DMS79 (cell line): ENCODE data around the gene RTEL1.

ENCODE experiments used
- DNase-seq: peaks from one replicate; lab custom pipeline; 2025; lab: John Stamatoyannopoulos, UW

RTEL1 gene

DNA sequence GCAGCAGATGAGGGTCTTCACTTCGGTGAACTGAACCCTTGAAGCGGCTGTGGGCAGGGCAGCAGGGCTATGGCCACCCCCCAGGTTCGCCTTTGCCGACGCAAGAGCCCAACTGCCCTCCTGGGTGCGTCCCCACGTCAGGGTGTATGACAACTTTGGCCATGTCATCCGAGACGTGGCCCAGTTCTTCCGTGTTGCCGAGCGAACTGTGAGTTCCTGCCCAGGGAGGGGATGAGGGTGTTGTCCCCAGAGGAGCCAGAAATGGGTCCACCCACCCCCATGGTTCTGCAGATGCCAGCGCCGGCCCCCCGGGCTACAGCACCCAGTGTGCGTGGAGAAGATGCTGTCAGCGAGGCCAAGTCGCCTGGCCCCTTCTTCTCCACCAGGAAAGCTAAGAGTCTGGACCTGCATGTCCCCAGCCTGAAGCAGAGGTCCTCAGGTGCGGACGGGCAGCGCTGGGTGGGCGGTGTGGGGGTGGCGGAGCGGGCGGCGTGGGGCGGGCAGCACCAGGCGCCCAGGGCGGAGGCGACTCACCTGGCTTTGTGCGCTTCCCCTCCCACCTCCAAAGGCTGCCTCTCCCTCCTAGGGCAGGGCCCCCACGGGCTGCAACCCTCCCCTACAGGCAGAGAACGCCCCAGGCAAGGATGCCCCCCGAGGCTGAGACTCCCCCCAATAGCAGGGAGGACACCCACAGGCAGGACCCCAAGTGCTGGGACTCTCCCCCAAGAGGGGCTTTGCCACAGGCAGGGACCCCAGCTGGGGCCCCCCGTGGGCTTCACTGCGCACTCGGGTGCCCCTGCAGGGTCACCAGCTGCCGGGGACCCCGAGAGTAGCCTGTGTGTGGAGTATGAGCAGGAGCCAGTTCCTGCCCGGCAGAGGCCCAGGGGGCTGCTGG is 32.1 kb downstream of the RTEL1 start:
- no peak for DNase-seq

GRCh38 chr20:63690898-63691710 is 33.0 kb downstream of the RTEL1 start:
- DNase-seq, result no peak

- no peak for DNase-seq
Observed at GRCh38 chr20:63691711-63692435, 33.8 kb downstream of the RTEL1 start.

GRCh38 chr20:63692436-63693082 is 34.4 kb downstream of the RTEL1 start:
- DNase-seq, result no peak

DNA sequence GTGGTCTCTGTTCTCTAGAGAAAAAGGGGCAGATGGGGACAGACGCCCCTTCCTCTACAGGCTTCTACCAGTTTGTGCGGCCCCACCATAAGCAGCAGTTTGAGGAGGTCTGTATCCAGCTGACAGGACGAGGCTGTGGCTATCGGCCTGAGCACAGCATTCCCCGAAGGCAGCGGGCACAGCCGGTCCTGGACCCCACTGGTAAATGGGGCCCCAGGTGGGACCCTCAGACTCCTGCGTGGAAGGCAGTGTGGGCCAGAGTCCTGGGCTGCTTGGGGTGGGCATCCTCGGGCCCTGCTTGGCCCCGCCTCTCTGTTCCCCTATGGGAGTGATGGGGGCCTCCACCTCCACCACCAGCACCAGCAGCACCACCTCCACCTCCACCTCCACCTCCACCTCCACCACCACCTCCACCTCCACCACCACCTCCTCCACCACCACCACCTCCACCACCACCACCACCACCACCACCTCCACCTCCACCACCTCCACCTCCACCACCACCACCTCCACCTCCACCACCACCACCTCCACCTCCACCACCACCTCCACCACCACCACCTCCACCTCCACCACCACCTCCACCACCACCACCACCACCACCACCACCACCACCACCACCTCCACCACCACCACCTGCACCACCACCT is 35.1 kb downstream of the RTEL1 start:
- no peak for DNase-seq

GRCh38 chr20:63693733-63694583 is 35.8 kb downstream of the RTEL1 start:
- DNase-seq, result no peak

- DNase-seq, result no peak
Observed at GRCh38 chr20:63694584-63695423, 36.7 kb downstream of the RTEL1 start.

- DNase-seq, result no peak
Observed at GRCh38 chr20:63695424-63696305, 37.6 kb downstream of the RTEL1 start.

GRCh38 chr20:63696306-63696627 is 38.2 kb downstream of the RTEL1 start:
- DNase-seq, result no peak

GRCh38 chr20:63696628-63697356 is 38.7 kb downstream of the RTEL1 start, which contains the start of gene TNFRSF6B:
Gene TNFRSF6B (plus strand): TSS chr20:63696652. CDS start chr20:63696768, 116 bp downstream.
- no peak for DNase-seq

DNA sequence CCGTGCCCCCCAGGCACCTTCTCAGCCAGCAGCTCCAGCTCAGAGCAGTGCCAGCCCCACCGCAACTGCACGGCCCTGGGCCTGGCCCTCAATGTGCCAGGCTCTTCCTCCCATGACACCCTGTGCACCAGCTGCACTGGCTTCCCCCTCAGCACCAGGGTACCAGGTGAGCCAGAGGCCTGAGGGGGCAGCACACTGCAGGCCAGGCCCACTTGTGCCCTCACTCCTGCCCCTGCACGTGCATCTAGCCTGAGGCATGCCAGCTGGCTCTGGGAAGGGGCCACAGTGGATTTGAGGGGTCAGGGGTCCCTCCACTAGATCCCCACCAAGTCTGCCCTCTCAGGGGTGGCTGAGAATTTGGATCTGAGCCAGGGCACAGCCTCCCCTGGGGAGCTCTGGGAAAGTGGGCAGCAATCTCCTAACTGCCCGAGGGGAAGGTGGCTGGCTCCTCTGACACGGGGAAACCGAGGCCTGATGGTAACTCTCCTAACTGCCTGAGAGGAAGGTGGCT is 39.3 kb downstream of the RTEL1 start:
- DNase-seq, result no peak

GRCh38 chr20:63697868-63698545 is 39.9 kb downstream of the RTEL1 start:
- no peak for DNase-seq

DNA sequence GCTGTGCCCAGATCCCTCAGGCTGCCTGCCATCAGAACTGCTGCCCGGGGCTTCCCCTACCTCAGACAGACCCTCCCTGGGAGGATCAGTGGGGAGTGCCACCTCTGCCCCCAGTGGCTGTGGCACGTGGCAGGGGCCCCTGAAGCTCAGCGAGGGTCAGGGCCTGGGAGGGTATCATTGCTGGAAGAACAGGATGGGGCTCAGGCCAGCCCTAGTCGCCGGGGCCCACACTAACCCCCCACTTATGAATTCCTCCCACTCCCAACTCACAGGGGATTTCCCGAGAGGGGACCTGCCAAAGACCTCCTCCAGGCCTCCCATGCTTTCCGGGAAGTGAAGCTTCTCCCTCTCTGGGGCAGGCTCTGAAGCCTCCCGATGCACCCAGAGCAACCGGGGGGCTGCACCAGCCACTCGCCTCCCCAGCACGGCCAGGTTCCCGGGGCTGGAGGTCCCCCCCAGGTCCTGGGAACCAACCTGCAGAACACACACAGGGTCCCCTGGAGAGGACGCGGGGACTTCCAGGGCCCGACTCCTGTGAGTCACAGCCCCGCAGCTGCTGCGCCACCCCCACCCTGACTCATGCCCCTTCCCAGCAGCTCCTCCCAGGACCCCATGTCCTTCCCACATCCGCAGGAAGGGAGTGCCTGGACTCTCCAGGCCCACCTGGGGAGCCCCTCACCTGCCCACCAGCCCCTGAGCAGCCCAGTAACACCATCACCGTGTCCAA is 40.8 kb downstream of the RTEL1 start:
- DNase-seq, result no peak

GRCh38 chr20:63699466-63700198 is 41.5 kb downstream of the RTEL1 start:
- DNase-seq, result no peak

DNA sequence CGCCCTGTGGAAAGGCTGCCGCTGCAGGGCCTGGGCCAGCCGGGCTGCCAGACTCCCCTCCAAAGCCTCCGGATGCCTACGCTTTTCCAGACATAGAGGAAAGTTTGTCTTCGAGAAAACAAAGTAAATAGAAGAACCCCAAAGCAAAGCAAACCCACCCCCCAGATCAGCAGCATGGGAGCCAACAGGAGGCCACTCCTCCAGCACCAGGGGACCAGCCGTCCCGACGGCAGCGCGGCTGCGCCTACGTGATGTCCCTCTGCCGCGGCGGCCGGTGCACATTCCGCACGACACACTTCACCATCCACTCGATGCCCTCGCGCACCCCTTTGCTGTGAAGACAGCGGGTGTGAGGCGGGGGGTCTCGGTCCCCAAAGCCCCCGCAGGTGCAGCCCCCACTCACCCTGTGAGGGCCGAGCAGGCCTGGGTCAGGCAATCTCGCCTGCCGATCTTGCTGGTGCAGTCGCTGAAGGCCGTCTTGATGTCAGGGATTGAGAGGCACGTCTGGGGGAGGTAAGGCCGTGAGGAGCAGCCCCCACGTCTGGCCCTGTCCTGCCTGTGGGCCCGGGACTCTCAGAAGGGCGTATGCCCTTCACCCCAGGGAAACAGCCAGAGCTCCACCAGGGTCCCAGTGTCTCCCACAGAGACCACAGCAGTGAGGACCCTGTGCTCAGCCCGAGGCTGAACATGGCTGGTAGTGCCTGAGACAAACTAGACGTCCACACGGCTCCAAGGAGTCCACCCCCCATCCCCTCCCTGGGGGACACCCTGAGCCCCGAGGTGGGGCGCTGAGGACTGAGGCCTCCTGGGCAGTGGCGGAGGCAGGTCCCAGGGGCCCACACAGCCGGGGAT is 42.3 kb downstream of the RTEL1 start:
- DNase-seq, result no peak
